Stomach (tissue), 4 donors: ENCODE measurements around the gene CAMKK2.

ENCODE experiments used
- CTCF ChIP-seq, 7 experiments: fragments of 450-650 bp in 4 of 7; fragments of 200-600 bp in 3 of 7; sonication (generic) in 3 of 7; IDR thresholded peaks; one replicate each; pipeline ENCODE4 v1.5.1; 2016 to 2019; ENCODE audit warnings: antibody characterized with exemption in 7 of 7, control low read depth in 2 of 7, mild to moderate bottlenecking in 1 of 7
- EP300 ChIP-seq: sonication (generic); formaldehyde crosslinking; IDR thresholded peaks from one replicate; pipeline ENCODE4 v1.6.1; 2017; ENCODE audit warnings: antibody characterized with exemption

- TF ChIP-seq CTCF (IDR thresholded peaks at IDR 0.05) (no peak), EP300 (no peak)
These were observed 23.1 kb downstream of the CAMKK2 start for GRCh38 chr12:121273364-121273896.
